Testis (tissue), 2 donors: ENCODE data around the gene AKR1C3.

Experiments used
- CTCF ChIP-seq, 3 experiments: fragments of 450-650 bp in 2 of 3; fragments of 200-600 bp in 1 of 3; sonication (generic) in 1 of 3; IDR thresholded peaks; one replicate each; pipeline ENCODE4 v1.5.1; 2016 to 2019; ENCODE audit warnings: antibody characterized with exemption in 3 of 3, mild to moderate bottlenecking in 2 of 3, moderate library complexity in 1 of 3
- POLR2A ChIP-seq: fragments of 450-650 bp; IDR thresholded peaks from one replicate; pipeline ENCODE4 v1.6.1; 2017; ENCODE audit warnings: antibody characterized with exemption, mild to moderate bottlenecking, moderate library complexity

- TF ChIP-seq CTCF (IDR thresholded peaks at IDR 0.05) (no peak), POLR2A (no peak)
Observed at GRCh38 chr10:5106553-5106952, 12.3 kb downstream of the AKR1C3 start.
